GM19463 (cell line): ENCODE results near the gene GEN1.
A peak's percentile ranks its signal among the peaks of the same experiment; 100 is the strongest.

Experiments
- ATAC-seq: cut with Tn5 transposase; IDR thresholded peaks from one replicate; pipeline ENCODE4 v1.9.1; 2021; ENCODE audit warnings: mild to moderate bottlenecking, moderate library complexity; ENCODE audit not compliant: unreplicated experiment

Gene GEN1, protein sequence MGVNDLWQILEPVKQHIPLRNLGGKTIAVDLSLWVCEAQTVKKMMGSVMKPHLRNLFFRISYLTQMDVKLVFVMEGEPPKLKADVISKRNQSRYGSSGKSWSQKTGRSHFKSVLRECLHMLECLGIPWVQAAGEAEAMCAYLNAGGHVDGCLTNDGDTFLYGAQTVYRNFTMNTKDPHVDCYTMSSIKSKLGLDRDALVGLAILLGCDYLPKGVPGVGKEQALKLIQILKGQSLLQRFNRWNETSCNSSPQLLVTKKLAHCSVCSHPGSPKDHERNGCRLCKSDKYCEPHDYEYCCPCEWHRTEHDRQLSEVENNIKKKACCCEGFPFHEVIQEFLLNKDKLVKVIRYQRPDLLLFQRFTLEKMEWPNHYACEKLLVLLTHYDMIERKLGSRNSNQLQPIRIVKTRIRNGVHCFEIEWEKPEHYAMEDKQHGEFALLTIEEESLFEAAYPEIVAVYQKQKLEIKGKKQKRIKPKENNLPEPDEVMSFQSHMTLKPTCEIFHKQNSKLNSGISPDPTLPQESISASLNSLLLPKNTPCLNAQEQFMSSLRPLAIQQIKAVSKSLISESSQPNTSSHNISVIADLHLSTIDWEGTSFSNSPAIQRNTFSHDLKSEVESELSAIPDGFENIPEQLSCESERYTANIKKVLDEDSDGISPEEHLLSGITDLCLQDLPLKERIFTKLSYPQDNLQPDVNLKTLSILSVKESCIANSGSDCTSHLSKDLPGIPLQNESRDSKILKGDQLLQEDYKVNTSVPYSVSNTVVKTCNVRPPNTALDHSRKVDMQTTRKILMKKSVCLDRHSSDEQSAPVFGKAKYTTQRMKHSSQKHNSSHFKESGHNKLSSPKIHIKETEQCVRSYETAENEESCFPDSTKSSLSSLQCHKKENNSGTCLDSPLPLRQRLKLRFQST

DNA sequence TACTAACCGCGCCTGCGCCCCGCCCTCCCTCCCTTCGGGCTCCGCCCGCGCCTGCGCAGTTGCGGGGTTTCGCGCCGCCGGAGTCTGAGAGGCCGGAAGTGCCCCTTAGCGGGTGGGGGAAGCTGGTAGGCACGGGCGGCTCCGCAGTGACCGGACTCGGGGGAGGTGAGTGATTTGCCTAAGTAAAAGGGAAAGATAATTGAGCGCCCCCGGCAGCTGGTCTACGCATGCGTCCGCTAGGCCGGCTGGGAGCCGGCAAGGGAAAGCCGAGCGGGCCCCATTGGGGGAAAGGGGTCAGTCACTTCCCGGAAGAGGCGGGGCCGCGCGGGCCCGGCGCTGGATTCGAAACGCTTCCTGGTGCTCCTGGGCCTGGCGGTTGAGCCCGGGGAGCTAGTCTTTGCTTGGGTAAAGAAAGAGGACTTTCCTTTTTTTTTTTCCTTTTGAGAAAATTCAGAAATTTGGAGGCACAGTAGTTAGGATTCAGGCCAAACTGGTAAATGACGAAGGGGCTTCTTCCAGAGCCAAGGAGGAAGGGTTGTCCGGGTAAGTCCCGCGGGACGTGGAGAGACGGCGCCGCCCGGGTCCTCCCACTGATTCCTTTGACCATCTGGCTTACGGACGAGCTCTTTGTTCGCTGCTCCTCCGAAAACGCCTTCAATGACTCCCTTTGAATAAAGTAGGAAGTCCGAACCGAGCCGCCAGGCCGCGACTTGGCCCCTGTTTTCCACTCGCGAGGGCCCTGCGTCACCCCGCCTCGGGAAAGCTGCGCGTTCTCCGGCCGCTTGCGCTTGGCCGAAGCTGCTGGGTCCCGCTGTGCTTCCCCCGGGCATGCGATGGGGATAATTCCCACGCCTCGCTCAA, at the start of gene GEN1, which contains the start of gene SMC6:
Gene GEN1 (plus strand): TSS at position 336 of the 861 bp plus-strand sequence. CDS start 5,806 bp downstream, outside the sequence.
Gene SMC6 (minus strand): TSS at position 8 of the 861 bp plus-strand sequence. CDS start 7,864 bp downstream, outside the sequence.
- ATAC-seq, result peak; percentile 68

DNA sequence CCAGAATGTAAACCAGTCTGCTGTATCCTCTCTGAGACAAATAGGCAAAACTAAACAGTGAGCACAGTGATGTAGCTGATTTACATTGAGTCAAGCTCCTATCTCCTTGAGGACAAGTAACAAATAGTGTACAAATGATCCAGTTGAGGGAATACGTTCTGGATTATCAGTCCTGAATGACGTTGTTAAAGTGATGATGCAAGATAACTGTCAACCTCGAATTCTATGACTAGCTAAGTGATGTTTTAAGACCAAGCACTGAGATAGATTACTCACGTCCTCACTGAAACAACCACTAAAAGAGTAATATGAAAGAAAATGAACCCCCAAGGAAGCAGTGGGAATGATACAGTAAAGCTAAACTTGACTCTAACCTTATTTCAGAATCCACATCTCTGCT, 47.1 kb upstream of the GEN1 start:
- no peak for ATAC-seq

DNA sequence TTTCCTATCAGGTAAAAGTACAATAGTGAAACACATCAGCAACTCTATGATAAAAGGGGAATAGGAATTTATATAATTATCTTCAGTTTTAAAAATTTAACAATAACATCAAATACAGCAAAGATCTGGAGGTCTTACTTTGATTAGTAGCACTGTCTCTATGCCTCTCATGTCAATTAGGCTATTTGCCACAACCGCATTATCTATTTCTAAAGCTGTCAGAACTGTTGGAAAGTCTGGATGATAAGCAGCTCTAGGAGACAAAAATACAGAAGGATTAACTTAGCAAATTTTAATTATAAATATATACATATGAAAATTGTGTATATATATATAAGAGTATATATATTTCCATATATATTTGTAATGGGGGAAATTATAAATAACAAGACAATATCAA, 45.4 kb upstream of the GEN1 start:
- ATAC-seq, result no peak

DNA sequence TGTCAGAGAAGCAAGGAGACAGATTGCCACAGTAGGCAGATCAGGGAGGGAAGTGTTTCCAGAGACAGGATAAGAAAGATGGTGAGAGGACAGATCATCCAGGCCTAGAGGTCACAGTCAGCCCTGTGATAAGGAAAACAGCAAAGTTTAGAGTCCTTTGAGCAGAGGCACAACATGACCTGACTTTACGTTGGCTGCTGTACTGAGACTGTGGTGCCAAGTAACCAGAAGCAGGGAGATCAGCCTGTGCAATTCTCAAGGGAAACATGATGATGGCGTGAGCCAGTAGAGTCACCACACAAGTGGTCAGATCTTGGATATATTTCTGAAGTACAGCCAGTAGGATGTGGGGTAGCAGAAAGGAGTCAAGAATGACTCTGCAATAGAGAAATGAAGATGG, 44.0 kb upstream of the GEN1 start:
- ATAC-seq, result no peak

DNA sequence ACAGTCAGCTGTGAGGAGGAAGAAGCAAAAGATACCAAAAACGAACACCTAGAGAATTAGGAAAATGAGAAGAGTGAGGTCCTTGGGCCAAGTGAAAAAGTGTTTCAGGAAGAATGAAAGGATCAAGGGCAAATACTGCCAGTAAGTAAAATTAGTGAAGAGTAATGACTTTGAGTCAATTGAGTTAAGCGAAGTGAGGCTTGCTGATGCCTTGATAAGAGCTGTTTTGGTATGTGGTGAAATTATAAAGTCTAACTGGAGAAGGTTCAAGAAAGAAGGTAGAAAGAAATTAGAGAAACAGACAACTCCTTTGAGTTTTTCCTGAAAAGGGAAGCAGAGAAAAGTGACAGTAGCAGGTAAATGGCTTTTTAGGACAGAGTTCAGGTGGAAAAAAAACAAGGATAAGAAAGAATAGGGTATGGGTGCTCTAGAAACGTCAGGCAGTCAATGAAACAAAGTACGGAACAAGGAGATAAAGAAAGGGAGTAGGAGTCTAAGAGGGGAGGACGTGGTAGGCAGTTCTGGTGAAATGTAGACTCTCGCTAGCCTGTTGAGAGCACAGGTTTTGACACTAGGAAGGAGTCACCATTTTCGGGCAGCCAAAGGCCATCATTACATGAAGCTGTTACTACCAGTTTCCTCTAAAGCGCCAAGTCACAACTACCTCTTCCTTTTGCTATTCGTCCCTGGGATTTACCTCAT, 43.2 kb upstream of the GEN1 start:
- ATAC-seq, result no peak

DNA sequence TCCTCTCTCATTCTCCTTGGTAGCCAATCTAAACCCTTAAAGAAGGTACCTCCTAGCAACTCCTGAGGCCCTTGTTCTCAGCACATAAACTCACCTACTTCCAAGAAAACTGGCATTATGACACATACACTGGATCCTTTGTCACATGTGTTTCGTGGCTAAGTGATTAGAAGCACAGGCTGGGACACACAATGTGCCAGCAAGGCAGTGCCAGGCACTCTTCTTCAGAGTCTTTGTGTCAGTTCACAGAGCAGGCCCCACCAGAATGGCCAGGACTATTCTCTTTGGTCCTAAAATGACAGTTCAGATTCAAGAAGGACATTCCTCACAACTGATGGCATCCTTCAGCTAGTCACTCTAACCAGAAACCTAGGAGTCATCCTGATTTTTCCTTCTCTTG, 40.6 kb upstream of the GEN1 start:
- no peak for ATAC-seq

DNA sequence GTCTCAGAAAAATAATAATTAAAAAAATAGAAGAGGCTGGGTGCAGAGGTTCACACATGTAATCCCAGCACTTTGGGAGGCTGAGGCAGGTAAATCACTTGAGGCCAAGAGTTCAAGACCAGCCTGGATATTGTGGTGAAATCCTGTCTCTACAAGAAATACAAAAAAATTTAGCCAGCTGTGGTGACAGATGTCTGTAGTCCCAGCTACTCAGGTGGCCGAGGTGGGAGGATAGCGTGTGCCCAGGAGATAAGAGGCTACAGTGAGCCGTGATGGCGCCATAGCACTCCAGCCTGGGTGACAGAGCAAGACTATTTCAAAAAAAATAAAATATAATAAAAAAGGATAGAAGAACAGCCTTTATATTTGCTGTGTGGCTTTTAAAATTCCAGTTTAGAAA, 36.3 kb upstream of the GEN1 start:
- no peak for ATAC-seq

DNA sequence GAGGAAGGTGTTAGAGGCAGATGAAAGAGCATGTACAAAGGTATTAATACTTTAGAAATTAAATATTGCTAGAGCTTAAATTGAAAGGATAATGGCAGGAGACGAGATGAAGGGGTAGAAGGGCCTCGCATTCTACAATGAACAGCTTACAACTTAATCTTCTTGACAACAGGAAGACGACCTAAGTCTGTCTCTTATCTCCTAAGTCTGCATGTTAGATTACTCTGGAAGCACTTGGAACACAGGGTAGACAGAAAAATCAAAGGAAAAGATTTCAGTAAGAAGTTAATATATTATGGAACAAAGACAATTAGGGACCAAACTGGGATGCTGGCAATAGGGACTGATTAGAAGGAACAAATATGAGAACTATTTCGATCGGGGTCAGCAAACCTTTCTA, 35.2 kb upstream of the GEN1 start:
- no peak for ATAC-seq

DNA sequence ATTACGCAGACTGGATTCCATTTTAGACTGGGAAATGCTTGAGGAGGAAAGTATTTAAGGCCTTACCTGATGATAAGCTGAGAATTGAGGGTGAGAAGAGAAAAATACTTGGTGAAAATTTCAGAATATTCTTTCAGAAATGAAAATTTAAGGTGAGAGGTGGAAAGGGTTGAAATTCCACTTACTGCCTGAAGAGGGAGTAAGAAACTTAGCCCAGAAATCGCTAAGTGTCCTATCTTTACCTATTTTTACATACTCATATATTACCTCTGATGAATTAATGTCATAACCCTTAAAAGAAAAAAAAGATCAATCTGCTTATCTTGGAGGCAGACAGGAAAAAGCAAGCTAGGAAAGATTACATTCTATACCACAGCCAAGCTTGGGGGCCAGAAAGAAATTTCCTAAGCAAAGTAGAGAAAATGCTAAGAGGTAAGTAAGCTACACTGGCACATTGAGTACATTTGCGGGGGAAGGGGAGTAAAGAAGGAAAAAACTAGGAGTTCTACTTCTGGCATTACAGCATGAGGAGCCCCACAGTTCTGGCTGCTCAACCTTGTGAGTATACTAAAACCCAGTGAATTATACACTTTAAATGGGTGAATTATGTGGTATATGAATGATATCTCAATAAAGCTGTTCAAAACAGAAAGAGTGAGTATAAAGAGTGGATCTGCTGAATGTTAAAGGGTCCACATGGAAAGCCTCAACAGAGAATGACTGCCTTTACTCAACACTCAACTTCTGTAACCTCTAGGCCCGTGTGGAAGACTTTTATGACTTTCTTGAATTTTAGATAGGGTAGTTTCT, 34.2 kb upstream of the GEN1 start:
- peak; percentile 63 for ATAC-seq

DNA sequence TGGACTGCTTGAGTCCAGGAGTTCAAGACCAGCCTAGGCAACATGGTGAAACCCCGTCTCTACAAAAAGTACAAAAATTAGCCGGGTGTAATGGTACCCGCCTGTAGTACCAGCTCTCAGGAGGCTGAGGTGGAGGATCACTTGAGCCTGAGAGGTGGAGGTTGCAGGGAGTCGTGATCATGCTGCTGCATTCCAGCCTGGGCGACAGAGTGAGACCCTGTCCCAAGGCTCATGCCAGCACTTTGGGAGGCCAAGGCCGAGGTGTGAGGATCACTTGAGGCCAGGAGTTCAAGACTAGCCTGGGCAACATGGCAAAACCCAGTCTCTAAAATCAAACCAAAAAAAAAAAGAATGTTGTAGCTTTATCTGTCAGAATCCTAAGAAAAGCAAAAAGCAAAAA, 25.7 kb upstream of the GEN1 start:
- no peak for ATAC-seq

DNA sequence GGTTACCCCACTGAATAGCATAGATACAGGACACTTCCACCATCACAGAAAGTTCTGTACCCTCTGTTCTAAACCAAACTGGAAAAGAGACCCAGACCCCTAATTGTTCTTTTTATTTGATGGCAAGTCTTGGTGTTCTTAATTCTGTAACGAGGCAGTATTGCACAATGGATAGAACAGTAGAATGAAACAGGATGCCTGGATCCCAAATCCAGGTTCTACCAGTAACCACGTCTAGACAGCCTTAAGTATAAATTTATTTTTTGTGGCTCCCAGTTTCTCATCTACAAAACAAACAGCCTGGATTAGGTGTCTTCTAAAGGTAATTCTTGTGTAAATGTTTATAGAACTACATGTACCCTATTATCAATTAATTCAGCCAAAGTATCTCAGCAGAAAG, 24.1 kb upstream of the GEN1 start:
- ATAC-seq, result no peak

DNA sequence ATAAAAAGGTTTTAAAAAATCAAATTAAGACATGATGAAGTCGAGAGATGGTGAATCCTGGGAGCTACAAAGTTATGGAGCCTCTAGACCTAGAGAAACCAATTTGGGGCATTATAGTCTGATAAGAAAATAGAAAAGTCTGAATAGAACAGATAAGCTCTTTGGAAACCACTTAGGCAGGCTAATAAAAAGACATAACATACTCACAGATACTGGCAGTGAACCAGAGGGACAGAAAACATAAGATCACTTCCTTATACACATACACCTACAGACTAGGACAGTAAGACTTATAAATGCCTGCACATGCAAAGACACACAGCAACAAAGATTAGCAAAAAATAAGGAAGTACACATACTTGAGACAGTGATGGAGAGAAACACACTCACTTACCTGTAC, 20.3 kb upstream of the GEN1 start:
- no peak for ATAC-seq

DNA sequence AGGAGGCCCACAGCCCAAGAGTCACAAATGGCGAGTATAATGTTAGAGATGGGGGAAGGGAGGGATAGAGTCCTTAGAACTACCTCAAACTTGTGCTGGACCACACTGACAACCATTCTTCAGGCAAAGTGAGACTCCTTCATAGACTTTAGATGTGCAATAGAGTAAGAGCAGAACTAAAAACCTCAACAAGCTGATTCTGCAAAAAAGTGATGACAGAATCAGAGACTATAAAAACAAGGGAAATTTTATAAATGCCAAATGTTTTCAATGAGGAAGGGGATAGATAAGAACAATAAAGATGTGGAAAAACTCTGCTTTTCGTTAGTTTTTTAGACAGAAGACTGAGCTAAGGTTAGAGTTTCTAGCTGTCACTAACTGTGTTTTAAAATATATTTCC, 18.1 kb upstream of the GEN1 start:
- no peak for ATAC-seq

DNA sequence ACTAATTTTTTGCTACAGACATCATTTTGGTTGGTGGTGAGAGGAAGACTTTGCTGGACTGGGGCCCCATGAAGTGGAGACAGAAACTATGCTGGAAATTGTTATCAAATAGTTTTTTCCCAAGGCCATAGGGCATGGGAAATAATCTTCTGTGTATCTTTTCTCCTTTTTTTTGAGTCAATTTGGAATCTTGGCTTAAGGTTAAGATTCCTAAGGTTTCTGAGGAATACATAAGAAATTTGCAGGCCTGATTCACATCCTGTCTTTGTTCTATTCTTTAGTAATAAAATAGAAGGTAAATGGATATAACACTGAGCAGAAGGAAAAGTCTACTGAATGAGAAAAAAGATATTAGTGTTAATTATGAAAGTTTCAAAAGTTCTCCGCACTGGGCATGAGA, 16.9 kb upstream of the GEN1 start:
- ATAC-seq, result no peak

DNA sequence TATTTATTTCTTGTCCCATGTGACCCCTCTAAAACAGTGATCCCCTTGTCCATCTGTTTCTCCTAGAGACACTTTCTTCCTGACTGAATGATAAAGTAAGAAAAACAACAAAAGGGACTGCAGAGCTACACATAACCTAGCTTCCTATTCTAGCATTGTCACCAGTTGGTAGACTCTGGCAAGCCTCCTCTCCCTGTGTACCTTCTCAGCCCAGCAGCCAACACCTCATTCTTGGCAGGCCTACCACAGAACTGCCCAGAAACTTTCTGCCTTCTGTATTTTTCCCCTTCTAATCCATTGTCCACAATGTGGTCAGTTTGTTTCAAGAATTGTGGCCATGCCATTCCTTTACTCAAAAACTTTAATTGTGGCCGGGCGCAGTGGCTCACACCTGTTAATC, 13.7 kb upstream of the GEN1 start:
- no peak for ATAC-seq

DNA sequence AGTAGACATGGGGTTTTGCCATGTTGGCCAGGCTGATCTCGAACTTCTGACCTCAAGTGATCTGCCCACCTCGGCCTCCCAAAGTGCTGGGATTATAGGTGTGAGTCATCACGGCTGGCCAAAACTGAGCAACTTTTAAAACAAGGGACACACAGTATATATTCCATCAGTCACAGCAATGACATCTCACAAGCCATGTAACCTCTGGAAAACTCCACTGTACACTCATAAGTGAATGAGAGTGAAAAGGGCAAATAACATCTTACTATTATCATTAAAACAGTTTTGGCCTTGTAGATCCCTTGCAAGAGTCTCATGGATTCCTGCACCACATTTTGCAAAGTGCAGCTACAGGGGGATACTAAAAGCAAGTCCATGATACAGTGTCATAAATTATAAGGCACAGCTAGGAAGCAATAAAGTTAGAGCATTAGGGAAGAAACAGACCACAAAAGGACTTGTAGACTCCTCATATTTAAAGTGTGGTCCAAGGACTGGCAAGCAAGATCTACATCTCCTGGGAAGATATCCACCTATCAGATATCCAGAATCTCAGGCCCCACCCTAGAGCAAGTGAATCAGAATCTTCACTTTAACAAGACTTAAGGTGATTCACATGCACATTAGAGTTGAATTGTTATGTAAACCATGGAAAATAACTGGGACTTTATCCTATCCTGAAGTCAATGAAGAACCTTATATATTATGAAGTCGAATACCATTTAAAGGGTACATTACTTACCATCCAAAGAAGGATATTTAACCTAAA, 6.1 kb upstream of the GEN1 start:
- no peak for ATAC-seq

DNA sequence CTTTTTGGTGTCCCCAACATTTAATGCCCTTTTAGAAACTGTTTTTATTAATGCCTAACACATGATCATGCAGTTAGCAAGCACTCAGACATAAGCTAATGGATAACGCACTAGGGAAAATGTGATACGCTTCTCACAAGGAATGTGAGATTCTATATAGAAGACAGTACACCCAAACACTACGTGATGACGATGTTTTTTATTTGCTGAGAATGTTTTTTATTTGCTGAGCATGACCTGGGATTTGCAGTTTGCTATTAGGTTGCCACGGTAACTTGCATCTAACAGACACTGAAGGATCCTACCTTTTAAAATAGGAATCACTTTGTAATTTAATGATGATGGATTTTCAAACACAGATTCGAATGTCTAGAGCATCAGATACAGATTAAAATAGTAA, 5.2 kb upstream of the GEN1 start:
- ATAC-seq, result no peak

DNA sequence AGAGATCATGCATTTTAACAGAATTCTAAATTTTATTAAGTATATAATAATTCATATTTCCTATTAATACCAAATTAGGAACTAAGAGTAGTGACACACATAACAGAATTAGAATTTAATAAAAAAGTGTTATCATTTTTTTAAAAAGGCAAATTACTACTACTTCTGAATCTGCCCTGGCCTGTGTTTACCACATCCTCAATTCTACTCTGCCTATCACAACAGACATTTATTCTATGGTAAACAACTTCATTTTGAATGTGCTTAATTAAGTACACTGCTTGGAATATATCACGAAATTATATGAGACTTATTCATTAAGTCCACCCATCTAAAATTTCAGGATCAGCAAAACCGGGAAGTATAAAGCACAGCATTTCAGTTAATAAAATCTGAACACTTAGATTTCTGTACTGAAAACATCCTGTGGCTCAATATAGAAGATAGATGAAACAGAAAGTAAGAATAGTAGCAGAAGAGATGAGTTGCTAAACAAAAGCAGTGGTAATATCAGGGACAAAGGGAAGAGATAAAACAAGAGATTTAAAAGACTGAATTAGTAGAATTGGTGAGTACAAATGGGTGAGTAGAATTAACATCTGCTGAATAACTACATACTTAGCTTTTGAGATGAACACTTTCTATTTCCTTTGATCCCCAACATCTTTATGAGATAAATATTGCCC, 4.0 kb upstream of the GEN1 start:
- no peak for ATAC-seq
